Measurements from ENCODE around the gene GSDME. TPM values are rescaled to one million over a fixed set of nuclear protein-coding genes. Genes with fewer than 3 reads are reported as not detected.

GSDME gene
- polyA plus RNA-seq, 1 of the 3 experiments (the other 2 are of a cell fraction): 109 TPM

- CTCF ChIA-PET: interaction anchor here (0.7 kb wide), 1 partner anchor 62 kb away, joined by 3 read pairs; no protein-coding TSS in a partner anchor
Observed at GRCh38 chr7:24727154-24728120, 29.8 kb downstream of the GSDME start.

DNA sequence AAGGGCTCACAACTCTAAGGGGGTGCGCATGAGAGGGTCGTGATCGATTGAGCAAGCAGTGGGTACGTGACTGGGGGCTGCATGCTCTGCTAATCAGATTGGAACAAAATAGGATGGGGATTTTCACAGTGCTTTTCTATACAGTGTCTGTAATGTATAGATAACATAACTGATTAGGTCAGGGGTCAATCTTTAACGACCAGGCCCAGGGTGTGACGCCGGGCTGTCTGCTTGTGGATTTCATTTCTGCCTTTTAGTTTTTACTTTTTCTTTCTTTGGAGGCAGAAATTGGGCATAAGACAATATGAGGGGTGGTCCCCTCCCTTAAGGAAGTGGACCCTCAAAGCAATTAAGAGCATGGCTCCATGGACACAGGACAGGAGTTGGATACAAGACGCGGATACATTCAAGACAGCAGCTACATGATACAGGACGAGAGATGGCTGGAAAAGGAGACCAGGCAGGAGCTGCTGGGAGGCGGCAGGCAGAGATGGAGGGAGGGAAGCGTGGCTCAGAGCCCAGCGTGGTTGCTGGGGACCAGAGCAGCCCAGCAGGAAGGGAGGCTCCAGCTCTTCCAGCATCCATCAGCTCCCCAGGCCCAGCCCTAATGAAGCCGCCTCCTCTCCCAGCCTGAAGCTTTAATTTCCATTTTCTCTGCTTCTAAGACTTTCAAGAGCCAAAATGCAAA lies 31.6 kb downstream of the GSDME start:
- no peak overlapping the region for H3K27ac ChIP-seq (ENCODE audit: low read depth in 2 of 2, low read length in 1 of 2)
- no peak overlapping the region for H3K4me3 ChIP-seq (ENCODE audit: low read depth in 2 of 2, low read length in 1 of 2)
- no peaks in the 10 kb centered on the region for H3K27me3 ChIP-seq (ENCODE audit: insufficient read depth)
- H3K4me1 ChIP-seq (ENCODE audit: control insufficient read depth in 1 of 2, insufficient read depth in 2 of 2, low read depth in 1 of 2, low read length in 1 of 2): peaks cover 0 to 24% of the 10 kb centered on the region in 2 experiments; a peak in 1 of 4 replicates
- no peak overlapping the region for H3K9ac ChIP-seq
- no peak overlapping the region for H2AFZ ChIP-seq (ENCODE audit: low read depth)
- CTCF ChIA-PET: interaction anchor here (1.0 to 1.4 kb wide), 3 partner anchors 10 to 60 kb away, joined by 3 to 6 read pairs (median 3); no protein-coding TSS in a partner anchor
- no peaks in the 10 kb centered on the region for H3K9me3 ChIP-seq
- H4K20me1 ChIP-seq (ENCODE audit: insufficient read depth): no peaks in the 10 kb centered on the region
- peaks cover 0 to 2% of the 10 kb centered on the region in 2 experiments for H3K36me3 ChIP-seq (replicated peaks in 1 of 2; ENCODE audit: control insufficient read depth in 1 of 2, insufficient read depth in 2 of 2, low read length in 1 of 2)
- no peaks in the 10 kb centered on the region for H3F3A ChIP-seq (replicated peaks; ENCODE audit: insufficient read depth)
- 97% methylated on average over 14 of the region's 14 CpGs for WGBS (ENCODE audit: low lambda C conversion rate)
- no peaks in the 10 kb centered on the region; the same call in 1 of the 2 replicates for H3K79me2 ChIP-seq (ENCODE audit: insufficient read depth)
- H3K4me2 ChIP-seq: no peak overlapping the region
- TF ChIP-seq, protein P1, sequence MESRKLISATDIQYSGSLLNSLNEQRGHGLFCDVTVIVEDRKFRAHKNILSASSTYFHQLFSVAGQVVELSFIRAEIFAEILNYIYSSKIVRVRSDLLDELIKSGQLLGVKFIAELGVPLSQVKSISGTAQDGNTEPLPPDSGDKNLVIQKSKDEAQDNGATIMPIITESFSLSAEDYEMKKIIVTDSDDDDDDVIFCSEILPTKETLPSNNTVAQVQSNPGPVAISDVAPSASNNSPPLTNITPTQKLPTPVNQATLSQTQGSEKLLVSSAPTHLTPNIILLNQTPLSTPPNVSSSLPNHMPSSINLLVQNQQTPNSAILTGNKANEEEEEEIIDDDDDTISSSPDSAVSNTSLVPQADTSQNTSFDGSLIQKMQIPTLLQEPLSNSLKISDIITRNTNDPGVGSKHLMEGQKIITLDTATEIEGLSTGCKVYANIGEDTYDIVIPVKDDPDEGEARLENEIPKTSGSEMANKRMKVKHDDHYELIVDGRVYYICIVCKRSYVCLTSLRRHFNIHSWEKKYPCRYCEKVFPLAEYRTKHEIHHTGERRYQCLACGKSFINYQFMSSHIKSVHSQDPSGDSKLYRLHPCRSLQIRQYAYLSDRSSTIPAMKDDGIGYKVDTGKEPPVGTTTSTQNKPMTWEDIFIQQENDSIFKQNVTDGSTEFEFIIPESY (IDR thresholded peaks at IDR 0.05; ENCODE audit: borderline replicate concordance, low read depth): no peak
- no peak for TF ChIP-seq GATA2 (CRISPR knock-in tag; IDR thresholded peaks at IDR 0.05)
- TF ChIP-seq RXRA (IDR thresholded peaks at IDR 0.05; ENCODE audit: borderline replicate concordance, low read depth): no peak
- TF ChIP-seq, protein P2, sequence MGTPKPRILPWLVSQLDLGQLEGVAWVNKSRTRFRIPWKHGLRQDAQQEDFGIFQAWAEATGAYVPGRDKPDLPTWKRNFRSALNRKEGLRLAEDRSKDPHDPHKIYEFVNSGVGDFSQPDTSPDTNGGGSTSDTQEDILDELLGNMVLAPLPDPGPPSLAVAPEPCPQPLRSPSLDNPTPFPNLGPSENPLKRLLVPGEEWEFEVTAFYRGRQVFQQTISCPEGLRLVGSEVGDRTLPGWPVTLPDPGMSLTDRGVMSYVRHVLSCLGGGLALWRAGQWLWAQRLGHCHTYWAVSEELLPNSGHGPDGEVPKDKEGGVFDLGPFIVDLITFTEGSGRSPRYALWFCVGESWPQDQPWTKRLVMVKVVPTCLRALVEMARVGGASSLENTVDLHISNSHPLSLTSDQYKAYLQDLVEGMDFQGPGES (IDR thresholded peaks at IDR 0.05; ENCODE audit: low read depth, low read length): no peak
- no peak for DNase-seq
- POLR2A ChIA-PET: no interaction called here
- H3K9me2 ChIP-seq: no peaks in the 10 kb centered on the region

More at GRCh38 chr7:24727154-24728120, 29.8 kb downstream of the GSDME start:
- peaks cover under 1% of the 10 kb centered on the region; the same call in 1 of the 2 replicates for H3K79me2 ChIP-seq (ENCODE audit: insufficient read depth)
- POLR2A ChIA-PET: no interaction called here
- H3K36me3 ChIP-seq (replicated peaks in 1 of 2; ENCODE audit: control insufficient read depth in 1 of 2, insufficient read depth in 2 of 2, low read length in 1 of 2): peaks cover 0 to 6% of the 10 kb centered on the region in 2 experiments
- DNase-seq: no peak
- H3K4me3 ChIP-seq (ENCODE audit: low read depth in 2 of 2, low read length in 1 of 2): no peak overlapping the region
- H3K9me2 ChIP-seq: no peaks in the 10 kb centered on the region
- H4K20me1 ChIP-seq (ENCODE audit: insufficient read depth): no peaks in the 10 kb centered on the region
- no peaks in the 10 kb centered on the region for H3F3A ChIP-seq (replicated peaks; ENCODE audit: insufficient read depth)
- no peak overlapping the region for H3K27ac ChIP-seq (ENCODE audit: low read depth in 2 of 2, low read length in 1 of 2)
- 89% methylated on average over 13 of the region's 13 CpGs for WGBS (ENCODE audit: low lambda C conversion rate)
- H3K9ac ChIP-seq: no peak overlapping the region
- H3K27me3 ChIP-seq (ENCODE audit: insufficient read depth): no peaks in the 10 kb centered on the region
- no peak overlapping the region for H2AFZ ChIP-seq (ENCODE audit: low read depth)
- H3K9me3 ChIP-seq: no peaks in the 10 kb centered on the region
- peaks cover 0 to 24% of the 10 kb centered on the region in 2 experiments; a peak in 1 of 4 replicates for H3K4me1 ChIP-seq (ENCODE audit: control insufficient read depth in 1 of 2, insufficient read depth in 2 of 2, low read depth in 1 of 2, low read length in 1 of 2)
- no peak overlapping the region for H3K4me2 ChIP-seq
- TF ChIP-seq FOXJ3 (CRISPR knock-in tag; IDR thresholded peaks at IDR 0.05): no peak
- TF ChIP-seq GABPA (IDR thresholded peaks at IDR 0.05; ENCODE audit: low read depth): no peak
- TF ChIP-seq YY1 (IDR thresholded peaks at IDR 0.05; ENCODE audit: low read depth): no peak
- no peak for TF ChIP-seq GATA2 (CRISPR knock-in tag; IDR thresholded peaks at IDR 0.05)
- TF ChIP-seq, protein P3, sequence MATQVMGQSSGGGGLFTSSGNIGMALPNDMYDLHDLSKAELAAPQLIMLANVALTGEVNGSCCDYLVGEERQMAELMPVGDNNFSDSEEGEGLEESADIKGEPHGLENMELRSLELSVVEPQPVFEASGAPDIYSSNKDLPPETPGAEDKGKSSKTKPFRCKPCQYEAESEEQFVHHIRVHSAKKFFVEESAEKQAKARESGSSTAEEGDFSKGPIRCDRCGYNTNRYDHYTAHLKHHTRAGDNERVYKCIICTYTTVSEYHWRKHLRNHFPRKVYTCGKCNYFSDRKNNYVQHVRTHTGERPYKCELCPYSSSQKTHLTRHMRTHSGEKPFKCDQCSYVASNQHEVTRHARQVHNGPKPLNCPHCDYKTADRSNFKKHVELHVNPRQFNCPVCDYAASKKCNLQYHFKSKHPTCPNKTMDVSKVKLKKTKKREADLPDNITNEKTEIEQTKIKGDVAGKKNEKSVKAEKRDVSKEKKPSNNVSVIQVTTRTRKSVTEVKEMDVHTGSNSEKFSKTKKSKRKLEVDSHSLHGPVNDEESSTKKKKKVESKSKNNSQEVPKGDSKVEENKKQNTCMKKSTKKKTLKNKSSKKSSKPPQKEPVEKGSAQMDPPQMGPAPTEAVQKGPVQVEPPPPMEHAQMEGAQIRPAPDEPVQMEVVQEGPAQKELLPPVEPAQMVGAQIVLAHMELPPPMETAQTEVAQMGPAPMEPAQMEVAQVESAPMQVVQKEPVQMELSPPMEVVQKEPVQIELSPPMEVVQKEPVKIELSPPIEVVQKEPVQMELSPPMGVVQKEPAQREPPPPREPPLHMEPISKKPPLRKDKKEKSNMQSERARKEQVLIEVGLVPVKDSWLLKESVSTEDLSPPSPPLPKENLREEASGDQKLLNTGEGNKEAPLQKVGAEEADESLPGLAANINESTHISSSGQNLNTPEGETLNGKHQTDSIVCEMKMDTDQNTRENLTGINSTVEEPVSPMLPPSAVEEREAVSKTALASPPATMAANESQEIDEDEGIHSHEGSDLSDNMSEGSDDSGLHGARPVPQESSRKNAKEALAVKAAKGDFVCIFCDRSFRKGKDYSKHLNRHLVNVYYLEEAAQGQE (IDR thresholded peaks at IDR 0.05; ENCODE audit: low read depth, low read length): no peak
- no peak for TF ChIP-seq MXI1 (IDR thresholded peaks at IDR 0.05; ENCODE audit: low read depth, low read length)
